ENCODE measurements around the gene MBP.

MBP gene

GRCh38 chr18:77065221-77065981, 67.2 kb downstream of the MBP start:
- intact Hi-C loops (cut with DNase I) = loop anchor here (10.0 kb wide), 1 partner anchor 139 kb away; no protein-coding TSS in a partner anchor
- peak in 6 of 42 donors; percentile 40 to 79 (median 51) for DNase-seq

GRCh38 chr18:77063260-77063659, 69.3 kb downstream of the MBP start:
- no peak for DNase-seq
- intact Hi-C loops (cut with DNase I) = loop anchor here (10.0 kb wide), 1 partner anchor 142 kb away; no protein-coding TSS in a partner anchor

GRCh38 chr18:77062518-77063003, 70.0 kb downstream of the MBP start:
- intact Hi-C loops (cut with DNase I) = loop anchor here (10.0 kb wide), 1 partner anchor 142 kb away; no protein-coding TSS in a partner anchor
- DNase-seq = no peak

DNA sequence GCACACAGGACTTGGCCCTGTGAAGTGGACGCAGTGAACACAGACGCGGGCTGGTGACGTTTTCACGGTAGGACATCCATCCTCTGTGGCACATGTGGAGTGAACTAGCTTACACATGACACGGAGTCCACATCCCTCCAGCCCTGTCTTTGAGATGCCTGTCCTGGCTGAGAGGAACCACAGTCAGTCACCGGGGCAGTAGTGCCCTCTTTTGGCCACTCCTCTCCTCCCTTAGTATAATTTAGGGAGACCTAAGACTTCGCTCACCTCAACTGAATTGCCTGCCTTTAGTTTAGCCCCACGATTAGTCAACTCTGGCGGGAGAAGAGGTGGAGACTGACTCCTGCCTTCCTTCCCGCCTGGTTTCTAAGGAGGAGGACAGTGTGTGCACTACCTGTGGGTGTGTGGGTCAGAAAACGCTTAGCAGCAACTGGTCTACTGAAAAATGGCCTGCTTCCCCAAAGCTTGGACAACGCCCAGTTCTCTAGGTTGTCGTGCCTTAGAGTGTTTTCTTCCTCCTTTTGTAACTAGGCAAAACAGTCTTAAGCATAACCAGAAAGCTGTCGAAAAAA, 70.6 kb downstream of the MBP start:
- intact Hi-C loops (cut with DNase I) = loop anchor here (10.0 kb wide), 1 partner anchor 143 kb away; no protein-coding TSS in a partner anchor
- DNase-seq = peak in 33 of 42 donors; percentile 32 to 87 (median 66)

GRCh38 chr18:77061281-77061945, 71.2 kb downstream of the MBP start:
- intact Hi-C loops (cut with DNase I) = loop anchor here (10.0 kb wide), 1 partner anchor 143 kb away; no protein-coding TSS in a partner anchor
- DNase-seq = no peak

GRCh38 chr18:77060151-77060550, 72.4 kb downstream of the MBP start:
- intact Hi-C loops (cut with DNase I) = loop anchor here (10.0 kb wide), 1 partner anchor 145 kb away; no protein-coding TSS in a partner anchor

DNA sequence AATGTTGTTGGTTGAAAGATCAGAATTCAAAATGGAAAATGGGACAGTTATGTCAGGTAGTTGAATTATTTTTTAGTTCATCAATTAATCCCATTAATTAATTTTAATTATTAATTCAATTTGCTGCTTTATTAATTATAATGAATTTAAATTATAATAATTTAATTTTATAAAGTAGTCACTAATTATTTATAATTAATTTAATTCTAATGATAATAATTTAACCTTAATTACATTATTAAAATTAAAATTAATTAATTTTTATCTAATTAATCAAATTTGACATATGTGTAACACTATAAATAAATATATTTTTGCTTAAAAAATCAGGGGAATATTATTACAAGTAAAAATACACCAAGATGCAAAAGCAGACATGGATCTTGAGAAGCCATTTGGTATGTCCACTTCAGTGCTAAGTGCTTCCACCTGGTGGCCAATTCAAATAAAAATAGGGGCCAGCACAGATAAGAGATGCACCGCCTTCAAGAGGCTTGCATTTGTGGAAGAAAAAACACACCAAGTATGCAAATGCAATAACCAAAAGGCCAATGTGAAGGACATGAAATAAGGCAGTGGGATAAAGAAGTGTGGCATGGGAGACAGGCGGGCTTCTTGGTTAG, 73.2 kb downstream of the MBP start:
- DNase-seq = peak in 7 of 42 donors; percentile 45 to 85 (median 64)
- intact Hi-C loops (cut with DNase I) = loop anchor here (5.0 kb wide), 2 partner anchors 57 to 137 kb away; no protein-coding TSS in a partner anchor

More at GRCh38 chr18:77060151-77060550, 72.4 kb downstream of the MBP start:
- no peak for DNase-seq

GRCh38 chr18:77058290-77058835, 74.2 kb downstream of the MBP start:
- peak in 8 of 42 donors; percentile 29 to 73 (median 46) for DNase-seq
- intact Hi-C loops (cut with DNase I) = loop anchor here (5.0 kb wide), 2 partner anchors 56 to 136 kb away; no protein-coding TSS in a partner anchor

- intact Hi-C loops (cut with DNase I) = loop anchor here (5.0 kb wide), 2 partner anchors 55 to 135 kb away; no protein-coding TSS in a partner anchor
- DNase-seq = peak in 26 of 42 donors; percentile 28 to 83 (median 66)
Observed at GRCh38 chr18:77057006-77057395, 75.6 kb downstream of the MBP start.

- intact Hi-C loops (cut with DNase I) = loop anchor here (5.0 kb wide), 2 partner anchors 54 to 134 kb away; no protein-coding TSS in a partner anchor
- no peak for DNase-seq
Observed at GRCh38 chr18:77056344-77057005, 76.1 kb downstream of the MBP start.

DNA sequence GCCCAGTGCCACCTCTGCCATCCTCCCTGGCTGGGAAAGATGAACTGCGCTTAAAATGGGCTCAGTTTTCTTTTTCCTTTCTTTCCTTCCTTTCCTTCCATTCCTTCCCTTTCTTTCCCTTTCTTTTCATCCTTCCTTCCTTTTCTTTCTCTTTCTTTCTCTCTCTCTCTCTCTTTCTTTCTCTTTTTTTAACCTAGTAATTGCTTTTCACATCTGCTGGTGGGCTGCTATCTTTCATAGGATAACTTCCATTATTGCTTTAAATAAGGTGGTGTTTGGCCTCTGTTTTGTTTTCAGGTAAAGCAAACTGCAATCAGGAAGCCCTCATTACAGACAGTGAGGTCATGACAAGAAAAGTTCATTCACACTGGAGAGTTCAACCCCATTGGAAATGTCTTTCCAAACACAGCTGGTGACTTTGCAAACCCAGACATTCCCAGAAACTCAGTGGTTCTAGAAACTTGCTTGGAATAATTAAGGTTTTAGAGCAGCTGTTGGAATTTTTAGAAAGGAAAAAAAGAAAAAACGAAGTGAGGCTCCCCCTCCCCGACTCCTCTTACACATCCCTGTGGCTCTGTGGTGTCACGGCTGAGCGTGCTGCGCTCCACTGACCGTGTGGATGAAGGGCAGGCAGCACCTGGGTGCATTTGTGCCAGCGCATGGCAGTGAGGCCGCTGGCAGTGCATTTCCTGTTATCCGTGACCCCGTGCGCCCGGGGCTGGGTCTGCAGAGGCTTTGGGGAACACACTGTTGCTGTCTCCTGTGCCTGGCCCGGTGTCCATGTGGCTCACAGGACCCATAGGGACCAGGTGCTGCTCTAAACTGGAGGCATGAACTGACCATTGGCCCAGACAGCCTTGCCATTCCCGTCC, 76.9 kb downstream of the MBP start:
- intact Hi-C loops (cut with DNase I) = loop anchor here (5.0 kb wide), 2 partner anchors 53 to 133 kb away; no protein-coding TSS in a partner anchor
- DNase-seq = peak in 2 of 42 donors; percentile 17 to 36

DNA sequence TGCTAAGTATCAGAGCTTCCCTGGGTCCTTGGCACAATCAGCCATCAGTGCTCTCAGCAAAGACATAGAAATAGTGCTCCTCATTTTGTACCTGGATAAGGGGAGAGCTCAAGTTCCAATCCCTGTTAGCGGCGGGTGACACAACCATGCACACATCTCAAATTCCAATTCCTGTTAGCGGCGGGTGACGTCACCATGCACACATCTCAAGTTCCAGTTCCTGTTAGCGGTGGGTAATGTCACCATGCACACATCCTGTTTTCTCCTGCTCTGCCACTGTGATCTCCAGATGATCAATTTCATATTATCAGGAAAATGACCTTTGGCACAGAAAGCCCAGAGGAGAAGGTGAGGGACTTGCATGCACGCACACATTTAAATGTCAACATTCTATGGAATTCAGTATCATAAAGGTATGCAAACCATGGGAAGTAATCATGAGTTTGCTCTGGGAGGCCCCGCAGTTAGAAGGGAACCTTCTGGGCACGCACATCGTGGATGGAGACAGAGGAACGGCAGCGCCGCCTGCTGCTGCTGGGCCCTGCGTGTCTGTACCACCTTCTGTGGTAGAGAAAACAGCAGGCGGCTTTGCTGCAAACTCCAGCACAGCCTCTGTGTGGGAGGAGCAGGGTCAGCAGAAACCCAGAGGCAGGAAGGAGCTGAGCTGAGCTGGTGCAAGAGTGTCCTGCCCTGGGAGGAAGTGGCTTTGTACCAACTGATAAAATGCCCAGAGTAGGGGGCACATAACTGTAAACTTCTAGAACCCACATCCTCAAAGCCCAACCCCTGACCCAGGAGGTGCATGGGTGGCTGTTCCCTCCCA, 77.8 kb downstream of the MBP start:
- intact Hi-C loops (cut with DNase I) = loop anchor here (5.0 kb wide), 2 partner anchors 53 to 133 kb away; no protein-coding TSS in a partner anchor
- peak; percentile 78 to 96 (median 90) for DNase-seq

GRCh38 chr18:77054288-77054605, 78.3 kb downstream of the MBP start:
- DNase-seq = peak in 1 of 42 donors; percentile 17
- intact Hi-C loops (cut with DNase I) = no loop called here

- intact Hi-C loops (cut with DNase I) = loop anchor here (2.0 kb wide), 1 partner anchor 37 kb away; no protein-coding TSS in a partner anchor
- DNase-seq = peak in 2 of 42 donors; percentile 22 to 35
Observed at GRCh38 chr18:77053616-77054287, 78.8 kb downstream of the MBP start.

GRCh38 chr18:77052983-77053309, 79.6 kb downstream of the MBP start:
- intact Hi-C loops (cut with DNase I) = loop anchor here (2.0 kb wide), 1 partner anchor 36 kb away; no protein-coding TSS in a partner anchor
- peak in 24 of 42 donors; percentile 30 to 79 (median 60) for DNase-seq

All from head of caudate nucleus (tissue), 42 donors.